ENCODE data around the gene EFHC1. TPM values are rescaled to one million over a fixed set of nuclear protein-coding genes. Genes with fewer than 3 reads are reported as not detected.

EFHC1 gene
- total and polyA plus RNA-seq, 2 of the 13 experiments (the other 11 are each of a cell fraction or from before 2014, with no cell fraction given) = 23.4 to 29.5 TPM

GRCh38 chr6:52564856-52565255 lies 144.7 kb downstream of the EFHC1 start (continued):
- TF ChIP-seq FUBP1 (CRISPR knock-in tag; IDR thresholded peaks at IDR 0.05; ENCODE audit: borderline replicate concordance) (no peak), SYNCRIP (IDR thresholded peaks at IDR 0.05; ENCODE audit: insufficient read depth, low read depth, low read length) (no peak), MTA1 (CRISPR knock-in tag; IDR thresholded peaks at IDR 0.05; ENCODE audit: borderline replicate concordance) (0 out of 2 replicates have a peak, but pooled peaks have one; percentile 45), RXRB (CRISPR knock-in tag; IDR thresholded peaks at IDR 0.05; ENCODE audit: borderline replicate concordance) (no peak), POLR2AphosphoS2 (IDR thresholded peaks at IDR 0.05; ENCODE audit: low read depth, low read length) (no peak), HNRNPK (IDR thresholded peaks at IDR 0.05; ENCODE audit: low read depth, low read length, poor library complexity, severe bottlenecking) (no peak), SPEN (CRISPR knock-in tag; IDR thresholded peaks at IDR 0.05; ENCODE audit: low read depth) (no peak), KLF11 (CRISPR knock-in tag; IDR thresholded peaks at IDR 0.05) (no peak), GLI4 (CRISPR knock-in tag; IDR thresholded peaks at IDR 0.05; ENCODE audit: borderline replicate concordance) (no peak), HNRNPL (IDR thresholded peaks at IDR 0.05; ENCODE audit: low read depth, low read length) (no peak), TEAD3 (CRISPR knock-in tag; optimal IDR thresholded peaks at IDR 0.05; ENCODE audit: borderline replicate concordance) (no peak), ZNF263 (CRISPR knock-in tag; IDR thresholded peaks at IDR 0.05) (no peak), XBP1 (CRISPR knock-in tag; IDR thresholded peaks at IDR 0.05) (no peak), ZNF350 (CRISPR knock-in tag; IDR thresholded peaks at IDR 0.05; ENCODE audit: borderline replicate concordance, low read depth) (no peak), ZNF644 (CRISPR knock-in tag; IDR thresholded peaks at IDR 0.05; ENCODE audit: low read depth) (no peak), GPN1 (CRISPR knock-in tag; IDR thresholded peaks at IDR 0.05; ENCODE audit: borderline replicate concordance) (no peak), DBP (CRISPR knock-in tag; IDR thresholded peaks at IDR 0.05; ENCODE audit: not compliant biosample characterization) (no peak), ZSCAN25 (CRISPR knock-in tag; IDR thresholded peaks at IDR 0.05) (peak; percentile 94), ZBTB44 (CRISPR knock-in tag; IDR thresholded peaks at IDR 0.05) (no peak), MAFF (IDR thresholded peaks at IDR 0.05; ENCODE audit: low read depth, low read length) (no peak), STAT5B (CRISPR knock-in tag; IDR thresholded peaks at IDR 0.05) (no peak), MNT (IDR thresholded peaks at IDR 0.05) (no peak), NR2F6 (IDR thresholded peaks at IDR 0.05) (no peak), NR2F6 (CRISPR knock-in tag; IDR thresholded peaks at IDR 0.05) (no peak), POGZ (CRISPR knock-in tag; IDR thresholded peaks at IDR 0.05) (0 out of 2 replicates have a peak, but pooled peaks have one; percentile 24)
